ENCODE results near the gene CDK5RAP1. TPM values are rescaled to one million over a fixed set of nuclear protein-coding genes. Genes with fewer than 3 reads are reported as not detected.

Gene CDK5RAP1
- total RNA-seq, 8 experiments from 2014 or later, result 20.5 to 46.2 (median 30.3) TPM

GRCh38 chr20:33333616-33334015 lies 67.7 kb downstream of the CDK5RAP1 start:
- WGBS, 10 experiments, result 20 to 100% (median 75%) methylated on average over 1 to 7 of the region's 7 CpGs; no CpG with 5 or more reads in 4 of the 10 experiments
- in situ Hi-C loops (cut with MboI; ENCODE audit: low pct_unique_long_range_greater_than_20kb in 2 of 9, low sequenced_read_pairs in 9 of 9, unreplicated experiment in 9 of 9), result no loop called here
- no peak for ATAC-seq (replicated peaks in 6 of 8)
- Histone ChIP-seq H3K4me1 (replicated peaks in 1 of 2) (no peaks in the 10 kb centered on the region), H3K4me3 (no peak overlapping the region), H3K27ac (no peak overlapping the region)

- H3K4me1 ChIP-seq (replicated peaks in 1 of 2), result no peaks in the 10 kb centered on the region
- in situ Hi-C loops (cut with MboI; ENCODE audit: low pct_unique_long_range_greater_than_20kb in 2 of 9, low sequenced_read_pairs in 9 of 9, unreplicated experiment in 9 of 9), result no loop called here
- no peak for ATAC-seq (replicated peaks in 6 of 8)
- H3K4me3 ChIP-seq, result no peak overlapping the region
- H3K27ac ChIP-seq, result no peak overlapping the region
- WGBS, 10 experiments, result 31 to 90% (median 87%) methylated on average over 2 to 8 of the region's 20 CpGs; no CpG with 5 or more reads in 7 of the 10 experiments
Observed at GRCh38 chr20:33332905-33333456, 68.3 kb downstream of the CDK5RAP1 start.

- WGBS, 10 experiments, result 41 to 100% (median 75%) methylated on average over 1 to 9 of the region's 23 CpGs; no CpG with 5 or more reads in 2 of the 10 experiments
- ATAC-seq (replicated peaks in 6 of 8), result no peak
- Histone ChIP-seq H3K27ac (no peak overlapping the region), H3K4me1 (replicated peaks in 1 of 2) (no peaks in the 10 kb centered on the region), H3K4me3 (no peak overlapping the region)
- in situ Hi-C loops (cut with MboI; ENCODE audit: low pct_unique_long_range_greater_than_20kb in 2 of 9, low sequenced_read_pairs in 9 of 9, unreplicated experiment in 9 of 9), result no loop called here
Observed at GRCh38 chr20:33328157-33329137, 72.9 kb downstream of the CDK5RAP1 start.

GRCh38 chr20:33325350-33325749 lies 76.0 kb downstream of the CDK5RAP1 start:
- no peak overlapping the region for H3K27ac ChIP-seq
- in situ Hi-C loops (cut with MboI; ENCODE audit: low pct_unique_long_range_greater_than_20kb in 2 of 9, low sequenced_read_pairs in 9 of 9, unreplicated experiment in 9 of 9), result no loop called here
- no peak for ATAC-seq (replicated peaks in 6 of 8)
- no peaks in the 10 kb centered on the region for H3K4me1 ChIP-seq (replicated peaks in 1 of 2)
- no peak overlapping the region for H3K4me3 ChIP-seq
- 0 to 83% (median 60%) methylated on average over 1 of the region's 2 CpGs; no CpG with 5 or more reads in 5 of the 10 experiments for WGBS, 10 experiments

GRCh38 chr20:33323236-33323635 lies 78.1 kb downstream of the CDK5RAP1 start:
- 0 to 100% (median 32%) methylated on average over 1 to 7 of the region's 8 CpGs; no CpG with 5 or more reads in 2 of the 10 experiments for WGBS, 10 experiments
- no peak for ATAC-seq (replicated peaks in 6 of 8)
- H3K27ac ChIP-seq, result no peak overlapping the region
- H3K4me3 ChIP-seq, result no peak overlapping the region
- no peaks in the 10 kb centered on the region for H3K4me1 ChIP-seq (replicated peaks in 1 of 2)
- in situ Hi-C loops (cut with MboI; ENCODE audit: low pct_unique_long_range_greater_than_20kb in 2 of 9, low sequenced_read_pairs in 9 of 9, unreplicated experiment in 9 of 9), result no loop called here

- WGBS, 10 experiments, result 0 to 92% (median 80%) methylated on average over 1 to 2 of the region's 3 CpGs; no CpG with 5 or more reads in 6 of the 10 experiments
- Histone ChIP-seq H3K4me3 (no peak overlapping the region), H3K27ac (no peak overlapping the region), H3K4me1 (replicated peaks in 1 of 2) (no peaks in the 10 kb centered on the region)
- no peak for ATAC-seq (replicated peaks in 6 of 8)
- in situ Hi-C loops (cut with MboI; ENCODE audit: low pct_unique_long_range_greater_than_20kb in 2 of 9, low sequenced_read_pairs in 9 of 9, unreplicated experiment in 9 of 9), result no loop called here
Observed at GRCh38 chr20:33322456-33322855, 78.9 kb downstream of the CDK5RAP1 start.

- WGBS, 10 experiments, result 20 to 100% (median 80%) methylated on average over 1 to 8 of the region's 10 CpGs; no CpG with 5 or more reads in 2 of the 10 experiments
- in situ Hi-C loops (cut with MboI; ENCODE audit: low pct_unique_long_range_greater_than_20kb in 2 of 9, low sequenced_read_pairs in 9 of 9, unreplicated experiment in 9 of 9), result no loop called here
Observed at GRCh38 chr20:33320006-33320405, 81.3 kb downstream of the CDK5RAP1 start.

GRCh38 chr20:33318096-33318429 lies 83.3 kb downstream of the CDK5RAP1 start:
- H3K4me1 ChIP-seq (replicated peaks in 1 of 2), result no peaks in the 10 kb centered on the region
- no peak overlapping the region for H3K4me3 ChIP-seq
- WGBS, 10 experiments, result 0 to 50% (median 18%) methylated on average over 1 to 5 of the region's 5 CpGs; no CpG with 5 or more reads in 6 of the 10 experiments
- no peak overlapping the region for H3K27ac ChIP-seq
- ATAC-seq (replicated peaks in 6 of 8), result no peak
- in situ Hi-C loops (cut with MboI; ENCODE audit: low pct_unique_long_range_greater_than_20kb in 2 of 9, low sequenced_read_pairs in 9 of 9, unreplicated experiment in 9 of 9), result no loop called here

More at GRCh38 chr20:33320006-33320405, 81.3 kb downstream of the CDK5RAP1 start:
- H3K27ac ChIP-seq, result no peak overlapping the region
- H3K4me1 ChIP-seq (replicated peaks in 1 of 2), result no peaks in the 10 kb centered on the region
- H3K4me3 ChIP-seq, result no peak overlapping the region
- ATAC-seq (replicated peaks in 6 of 8), result no peak

- in situ Hi-C loops (cut with MboI; ENCODE audit: low pct_unique_long_range_greater_than_20kb in 2 of 9, low sequenced_read_pairs in 9 of 9, unreplicated experiment in 9 of 9), result no loop called here
- Histone ChIP-seq H3K27ac (no peak overlapping the region), H3K4me3 (no peak overlapping the region), H3K4me1 (replicated peaks in 1 of 2) (no peaks in the 10 kb centered on the region)
- ATAC-seq (replicated peaks in 6 of 8), result no peak
- 10 to 92% (median 77%) methylated on average over 1 to 14 of the region's 14 CpGs; no CpG with 5 or more reads in 1 of the 10 experiments for WGBS, 10 experiments
Observed at GRCh38 chr20:33317424-33318095, 83.8 kb downstream of the CDK5RAP1 start.

- Histone ChIP-seq H3K4me1 (replicated peaks in 1 of 2) (no peaks in the 10 kb centered on the region), H3K4me3 (no peak overlapping the region), H3K27ac (no peak overlapping the region)
- in situ Hi-C loops (cut with MboI; ENCODE audit: low pct_unique_long_range_greater_than_20kb in 2 of 9, low sequenced_read_pairs in 9 of 9, unreplicated experiment in 9 of 9), result no loop called here
- no peak for ATAC-seq (replicated peaks in 6 of 8)
- 17 to 80% (median 62%) methylated on average over 1 to 2 of the region's 3 CpGs; no CpG with 5 or more reads in 5 of the 10 experiments for WGBS, 10 experiments
Observed at GRCh38 chr20:33316958-33317357, 84.4 kb downstream of the CDK5RAP1 start.

GRCh38 chr20:33316343-33316742 lies 85.0 kb downstream of the CDK5RAP1 start:
- Histone ChIP-seq H3K4me1 (replicated peaks in 1 of 2) (no peaks in the 10 kb centered on the region), H3K27ac (no peak overlapping the region), H3K4me3 (no peak overlapping the region)
- in situ Hi-C loops (cut with MboI; ENCODE audit: low pct_unique_long_range_greater_than_20kb in 2 of 9, low sequenced_read_pairs in 9 of 9, unreplicated experiment in 9 of 9), result no loop called here
- 66 to 80% methylated on average over 1 to 5 of the region's 5 CpGs; no CpG with 5 or more reads in 8 of the 10 experiments for WGBS, 10 experiments
- ATAC-seq (replicated peaks in 6 of 8), result no peak

- 50 to 90% (median 70%) methylated on average over 2 to 6 of the region's 7 CpGs; no CpG with 5 or more reads in 4 of the 10 experiments for WGBS, 10 experiments
- Histone ChIP-seq H3K4me3 (no peak overlapping the region), H3K4me1 (replicated peaks in 1 of 2) (no peaks in the 10 kb centered on the region), H3K27ac (no peak overlapping the region)
- no peak for ATAC-seq (replicated peaks in 6 of 8)
- in situ Hi-C loops (cut with MboI; ENCODE audit: low pct_unique_long_range_greater_than_20kb in 2 of 9, low sequenced_read_pairs in 9 of 9, unreplicated experiment in 9 of 9), result no loop called here
Observed at GRCh38 chr20:33313686-33314314, 87.5 kb downstream of the CDK5RAP1 start.
